Ovary (tissue), 3 donors: ENCODE results near the gene DPEP2.

Experiments
- CTCF ChIP-seq, 3 donors: fragments of 450-650 bp in 2 of 3; fragments of 200-600 bp in 1 of 3; IDR thresholded peaks; one replicate each; pipeline versions ENCODE4 v1.5.1 to v1.8.0; 2016 to 2022; ENCODE audit warnings: antibody characterized with exemption in 3 of 3, mild to moderate bottlenecking in 1 of 3
- EP300 ChIP-seq: sonication (generic); formaldehyde crosslinking; IDR thresholded peaks from one replicate; pipeline ENCODE4 v1.6.1; 2017; ENCODE audit warnings: antibody characterized with exemption
- donor health status: DM: no; HTN: no; CAD: no.

GRCh38 chr16:68047987-68048386 is 48.7 kb upstream of the DPEP2 start:
- TF ChIP-seq CTCF (IDR thresholded peaks at IDR 0.05) (no peak), EP300 (no peak)
